Upper lobe of right lung (tissue), 1 donor: ENCODE results near the gene CCT6B. TPM values are rescaled to one million over a fixed set of nuclear protein-coding genes. Genes with fewer than 3 reads are reported as not detected.

ENCODE experiments used
- ATAC-seq: fragments of 200-7000 bp; cut with Tn5 transposase; one replicate; pipeline ENCODE4 v1.9.1; 2020; ENCODE audit warnings: mild to moderate bottlenecking, moderate library complexity
- DNase-seq: peaks from one replicate; pipeline ENCODE4 v3.0.0-alpha.2; 2020
- H3K27ac ChIP-seq: fragments of 200-600 bp; one replicate; pipeline ENCODE4 v1.8.0; 2022
- H3K27me3 ChIP-seq: fragments of 200-600 bp; one replicate; pipeline ENCODE4 v1.8.0; 2022; ENCODE audit warnings: mild to moderate bottlenecking
- H3K36me3 ChIP-seq: fragments of 200-600 bp; one replicate; pipeline ENCODE4 v1.8.0; 2022
- H3K4me1 ChIP-seq: fragments of 200-600 bp; one replicate; pipeline ENCODE4 v1.8.0; 2022
- H3K4me3 ChIP-seq: fragments of 200-600 bp; one replicate; pipeline ENCODE4 v1.8.0; 2022; ENCODE audit warnings: mild to moderate bottlenecking
- H3K9me3 ChIP-seq: fragments of 200-600 bp; one replicate; pipeline ENCODE4 v1.8.0; 2022
- CTCF ChIP-seq: fragments of 200-600 bp; IDR thresholded peaks from one replicate; pipeline ENCODE4 v1.8.0; 2022; ENCODE audit warnings: antibody characterized with exemption
- intact Hi-C: fragments of 100-400 bp; cut with DNase I; formaldehyde crosslinking; loops from one replicate; pipeline ENCODE4 v1.11.0; 2022
- total RNA-seq: library from RNA; stranded (reverse); fragmentation: NEBNext Ultra II Directional; extraction: Animal tissue kit (Norgen Biotek cat#: 25700); gene quantifications from one replicate; pipeline ENCODE4 v1.2.1, GENCODE V29; 2021
- donor health status: DM: no; HTN: yes; CAD: no; lungs with severe emphysema.

CCT6B gene
- total RNA-seq, 1 donor from 2014 or later, result 1.7 TPM

GRCh38 chr17:34879146-34879545 is 82.1 kb downstream of the CCT6B start:
- H3K36me3 ChIP-seq, result no peaks in the 10 kb centered on the region
- DNase-seq (no peak), ATAC-seq (no peak)
- TF ChIP-seq CTCF, result no peak
- H3K9me3 ChIP-seq, result no peaks in the 10 kb centered on the region
- H3K27ac ChIP-seq, result no peak overlapping the region
- intact Hi-C loops, result no loop called here
- H3K27me3 ChIP-seq, result no peaks in the 10 kb centered on the region
- no peaks in the 10 kb centered on the region for H3K4me1 ChIP-seq
- H3K4me3 ChIP-seq, result no peak overlapping the region

Other genes starting within 250 kb of the CCT6B start
- 19.6 TPM for gene ZNF830, start 80 bp upstream of the CCT6B start, total RNA-seq
- 29.7 TPM for gene LIG3, start 19.1 kb upstream of the CCT6B start, total RNA-seq
- 27.9 TPM for gene RFFL, start 102.2 kb upstream of the CCT6B start, total RNA-seq
- 19.1 TPM for gene RAD51D, start 158.4 kb upstream of the CCT6B start, total RNA-seq
- gene FNDC8, start 160.2 kb upstream of the CCT6B start, total RNA-seq, result not detected
- gene NLE1, start 180.8 kb upstream of the CCT6B start, total RNA-seq, result 10.1 TPM
- gene UNC45B, start 186.4 kb upstream of the CCT6B start, total RNA-seq, result 0.14 TPM
- not detected for gene SLC35G3, start 232.9 kb upstream of the CCT6B start, total RNA-seq